Esophagus squamous epithelium (tissue), 5 donors: ENCODE results near the gene RAET1E. TPM values are rescaled to one million over a fixed set of nuclear protein-coding genes. Genes with fewer than 3 reads are reported as not detected.
"Not testable (repeated sequence)": the region's sequence is repeated elsewhere in the genome, so short reads cannot be mapped to it uniquely, and the experiment has no call there.

Experiments
- DNase-seq: peaks from one replicate; lab custom pipeline; 2025; lab: John Stamatoyannopoulos, UW
- H3K27ac ChIP-seq, 4 donors: fragments of 200-600 bp; sonication (generic); one replicate each; pipeline ENCODE4 v1.5.1; 2016 to 2019; ENCODE audit warnings: mild to moderate bottlenecking in 1 of 4
- H3K27me3 ChIP-seq, 4 donors: fragments of 200-600 bp; sonication (generic); 1 replicate in 3 of 4; 2 replicates in 1 of 4; pipeline versions ENCODE4 v1.5.1 to v1.6.0; 2017 to 2021; ENCODE audit warnings: antibody characterized with exemption in 1 of 4
- H3K36me3 ChIP-seq, 3 donors: fragments of 200-600 bp; sonication (generic); one replicate each; pipeline ENCODE4 v1.5.1; 2016 to 2019
- H3K4me1 ChIP-seq, 3 donors: fragments of 200-600 bp; sonication (generic); one replicate each; pipeline ENCODE4 v1.5.1; 2017 to 2019
- H3K4me3 ChIP-seq, 4 donors: fragments of 200-600 bp; sonication (generic); 1 replicate in 3 of 4; 2 replicates in 1 of 4; pipeline ENCODE4 v1.5.1; 2016 to 2019; ENCODE audit warnings: mild to moderate bottlenecking in 2 of 4, moderate library complexity in 1 of 4
- H3K9me3 ChIP-seq, 3 donors: fragments of 200-600 bp; sonication (generic); one replicate each; pipeline ENCODE4 v1.5.1; 2016 to 2019
- CTCF ChIP-seq, 6 experiments: fragments of 450-650 bp in 4 of 6; fragments of 200-600 bp in 2 of 6; sonication (generic) in 2 of 6; IDR thresholded peaks; one replicate each; pipeline ENCODE4 v1.5.1; 2016 to 2019; ENCODE audit warnings: antibody characterized with exemption in 6 of 6, mild to moderate bottlenecking in 4 of 6, moderate library complexity in 4 of 6
- POLR2A ChIP-seq, 4 donors: fragments of 450-650 bp; IDR thresholded peaks; one replicate each; pipeline ENCODE4 v1.6.1; 2017; ENCODE audit warnings: antibody characterized with exemption in 4 of 4, mild to moderate bottlenecking in 4 of 4, moderate library complexity in 3 of 4
- WGBS, 2 donors: methylation state at CpG; one replicate each; pipeline ENCODE4 v1.1.5; 2018; 5-methylcytosine and 5-hydroxymethylcytosine counted together
- intact Hi-C: fragments of 100-400 bp; cut with DNase I; formaldehyde crosslinking; loops from one replicate; pipeline ENCODE4 v1.15.0; 2022
- total RNA-seq, 4 donors: library from RNA; depleted of rRNA; stranded (reverse); fragments of >200 nt; gene quantifications; one replicate each; pipeline ENCODE4 v1.1.0, GENCODE V29; 2016
- donor health status: DM: yes; HTN: yes; CAD: no.

The RAET1E gene
- total RNA-seq, 4 donors from 2014 or later: 50.1 to 90.1 (median 67.9) TPM

GRCh38 chr6:149923327-149923986, 25.5 kb upstream of the RAET1E start:
- peak overlapping the region; percentile 46 to 71 (median 60) for H3K4me3 ChIP-seq
- DNase-seq: no peak
- H3K9me3 ChIP-seq: no peaks in the 10 kb centered on the region
- H3K27ac ChIP-seq: peak overlapping the region in 2 of 4 donors; percentile 22 to 49
- H3K27me3 ChIP-seq: peaks cover 0 to 24% (median 0%) of the 10 kb centered on the region in 4 donors
- TF ChIP-seq CTCF (IDR thresholded peaks at IDR 0.05) (no peak), POLR2A (IDR thresholded peaks at IDR 0.05) (no peak)
- intact Hi-C loops: loop anchor here (5.0 kb wide), 1 partner anchor 86 kb away; no protein-coding TSS in a partner anchor
- peaks cover 16 to 46% (median 24%) of the 10 kb centered on the region in 3 donors for H3K4me1 ChIP-seq
- H3K36me3 ChIP-seq: peaks cover 0 to 10% (median 0%) of the 10 kb centered on the region in 3 donors
- WGBS, 2 donors: 24 to 26% methylated on average over 20 to 33 of the region's 33 CpGs

- Histone ChIP-seq H3K4me3 (peak within 1 kb of the TSS; percentile 46 to 71 (median 60)), H3K27ac (peak within 1 kb of the TSS in 3 of 4 donors; percentile 71 to 78 (median 75)), H3K4me1 (peaks cover 16 to 52% (median 30%) of the 10 kb centered on the region in 3 donors), H3K27me3 (peaks cover 0 to 21% (median 0%) of the 10 kb centered on the region in 4 donors), H3K9me3 (no peaks in the 10 kb centered on the region), H3K36me3 (peaks cover 0 to 11% (median 0%) of the 10 kb centered on the region in 3 donors)
- TF ChIP-seq CTCF (IDR thresholded peaks at IDR 0.05) (peak in 1 of 6 experiments; percentile 3), POLR2A (IDR thresholded peaks at IDR 0.05) (peak in 2 of 4 donors; percentile 61 to 75)
- WGBS, 2 donors: 0 to 3% methylated on average over 5 to 19 of the region's 40 CpGs
- intact Hi-C loops: loop anchor here (5.0 kb wide), 1 partner anchor 85 kb away; no protein-coding TSS in a partner anchor
- DNase-seq: peak; percentile 50
Measured at GRCh38 chr6:149922642-149923326, 24.9 kb upstream of the RAET1E start, which contains the start of gene RAET1G. Gene RAET1G, minus strand, starts transcription at chr6:149923121. Its CDS starts 111 bp downstream, at chr6:149923010.

GRCh38 chr6:149922091-149922490, 24.2 kb upstream of the RAET1E start:
- intact Hi-C loops: loop anchor here (5.0 kb wide), 1 partner anchor 85 kb away; no protein-coding TSS in a partner anchor
- peaks cover 0 to 15% (median 0%) of the 10 kb centered on the region in 4 donors for H3K27me3 ChIP-seq
- not testable (repeated sequence) for DNase-seq, H3K9me3 ChIP-seq, H3K27ac ChIP-seq
- WGBS, 2 donors: 39 to 51% methylated on average over 2 to 5 of the region's 5 CpGs
- peak overlapping the region in 3 of 4 donors; percentile 55 to 71 (median 64) for H3K4me3 ChIP-seq
- peaks cover 0 to 11% (median 0%) of the 10 kb centered on the region in 3 donors for H3K36me3 ChIP-seq
- peaks cover 16 to 59% (median 30%) of the 10 kb centered on the region in 3 donors for H3K4me1 ChIP-seq

- TF ChIP-seq CTCF (IDR thresholded peaks at IDR 0.05): no peak
- TF ChIP-seq POLR2A (IDR thresholded peaks at IDR 0.05): no peak
- Histone ChIP-seq H3K36me3 (peaks cover 0 to 11% (median 0%) of the 10 kb centered on the region in 3 donors), H3K4me1 (peaks cover 16 to 56% (median 29%) of the 10 kb centered on the region in 3 donors), H3K4me3 (no peak overlapping the region), H3K9me3 (no peaks in the 10 kb centered on the region), H3K27ac (no peak overlapping the region), H3K27me3 (peaks cover 0 to 15% (median 0%) of the 10 kb centered on the region in 4 donors)
- intact Hi-C loops: loop anchor here (5.0 kb wide), 1 partner anchor 84 kb away; no protein-coding TSS in a partner anchor
- WGBS, 2 donors: 89% methylated on average over 6 of the region's 6 CpGs; no CpG with 5 or more reads in 1 of the 2 donors
- DNase-seq: no peak
Measured at GRCh38 chr6:149921361-149921760, 23.4 kb upstream of the RAET1E start.

- H3K27me3 ChIP-seq: peaks cover 0 to 11% (median 0%) of the 10 kb centered on the region in 4 donors
- TF ChIP-seq CTCF (IDR thresholded peaks at IDR 0.05) (no peak), POLR2A (IDR thresholded peaks at IDR 0.05) (no peak)
- DNase-seq: no peak
- no peak overlapping the region for H3K4me3 ChIP-seq
- H3K4me1 ChIP-seq: peaks cover 9 to 40% (median 20%) of the 10 kb centered on the region in 3 donors
- H3K27ac ChIP-seq: no peak overlapping the region
- H3K9me3 ChIP-seq: no peaks in the 10 kb centered on the region
- intact Hi-C loops: loop anchor here (5.0 kb wide), 1 partner anchor 83 kb away; no protein-coding TSS in a partner anchor
- WGBS, 2 donors: 94 to 95% methylated on average over 4 of the region's 4 CpGs
- peaks cover 0 to 11% (median 0%) of the 10 kb centered on the region in 3 donors for H3K36me3 ChIP-seq
Measured at GRCh38 chr6:149919834-149920225, 21.9 kb upstream of the RAET1E start.

GRCh38 chr6:149919126-149919833, 21.4 kb upstream of the RAET1E start:
- H3K27ac ChIP-seq, intact Hi-C loops, H3K9me3 ChIP-seq, H3K4me3 ChIP-seq, DNase-seq, H3K27me3 ChIP-seq: not testable (repeated sequence)
- 75 to 92% methylated on average over 4 to 7 of the region's 11 CpGs for WGBS, 2 donors
- H3K4me1 ChIP-seq: peaks cover 7 to 35% (median 19%) of the 10 kb centered on the region in 3 donors
- peaks cover 0 to 11% (median 0%) of the 10 kb centered on the region in 3 donors for H3K36me3 ChIP-seq
